Tibial nerve (tissue), 4 donors: ENCODE results near the gene ZNF324.

ENCODE experiments used
- CTCF ChIP-seq, 5 experiments: fragments of 200-600 bp in 3 of 5; fragments of 450-650 bp in 2 of 5; sonication (generic) in 3 of 5; IDR thresholded peaks; one replicate each; pipeline ENCODE4 v1.5.1; 2016 to 2019; ENCODE audit warnings: antibody characterized with exemption in 5 of 5, mild to moderate bottlenecking in 3 of 5, moderate library complexity in 2 of 5
- EP300 ChIP-seq, 2 donors: sonication (generic); formaldehyde crosslinking; IDR thresholded peaks; one replicate each; pipeline ENCODE4 v1.6.1; 2017; ENCODE audit warnings: antibody characterized with exemption in 2 of 2, mild to moderate bottlenecking in 1 of 2
- POLR2A ChIP-seq, 2 donors: fragments of 450-650 bp; IDR thresholded peaks; one replicate each; pipeline ENCODE4 v1.6.1; 2017; ENCODE audit warnings: antibody characterized with exemption in 2 of 2, mild to moderate bottlenecking in 2 of 2, moderate library complexity in 2 of 2

GRCh38 chr19:58473775-58474174, 6.9 kb downstream of the ZNF324 start:
- TF ChIP-seq EP300 (IDR thresholded peaks at IDR 0.05) (no peak), CTCF (IDR thresholded peaks at IDR 0.05) (no peak), POLR2A (IDR thresholded peaks at IDR 0.05) (no peak)
